CD4-positive, CD25-positive, alpha-beta regulatory T cell (primary cell): ENCODE data around the gene FIBCD1. TPM values are rescaled to one million over a fixed set of nuclear protein-coding genes. Genes with fewer than 3 reads are reported as not detected.
A peak's percentile ranks its signal among the peaks of the same experiment; 100 is the strongest.

Source experiments
- ATAC-seq, 2 donors: fragments of 150-1000 bp; cut with Tn5 transposase; one replicate each; pipeline ENCODE4 v1.10.0; 2021; ENCODE audit warnings: low read depth in 2 of 2, moderate number of reproducible peaks in 2 of 2, moderate library complexity in 1 of 2
- DNase-seq, 3 donors: peaks; one replicate each; pipeline versions ENCODE4 v3.0.0 to v3.0.0-alpha.2; 2012 to 2022; ENCODE audit warnings: mixed read lengths in 1 of 3
- H3K27ac ChIP-seq: one replicate; pipeline ENCODE4 v1.7.0; 2013; ENCODE audit warnings: mild to moderate bottlenecking, low read length; ENCODE audit not compliant: insufficient read depth, poor library complexity, severe bottlenecking
- H3K27me3 ChIP-seq: one replicate; pipeline ENCODE4 v1.7.0; 2013; ENCODE audit warnings: low read length; ENCODE audit not compliant: control insufficient read depth, insufficient read depth
- H3K36me3 ChIP-seq: one replicate; pipeline ENCODE4 v1.7.0; 2013; ENCODE audit warnings: mild to moderate bottlenecking, low read length, moderate library complexity; ENCODE audit not compliant: control insufficient read depth, insufficient read depth
- H3K4me1 ChIP-seq: 2 replicates; pipeline ENCODE4 v1.7.0; 2013; ENCODE audit warnings: mild to moderate bottlenecking, low read length; ENCODE audit not compliant: insufficient read depth, control insufficient read depth, poor library complexity, severe bottlenecking
- H3K4me3 ChIP-seq: one replicate; pipeline ENCODE4 v1.7.0; 2013; ENCODE audit warnings: low read depth, mild to moderate bottlenecking, low read length, moderate library complexity
- H3K9me3 ChIP-seq, 2 experiments: 1 replicate in 1 of 2; 2 replicates in 1 of 2; pipeline ENCODE4 v1.7.0; 2013; ENCODE audit warnings: low read length in 2 of 2, mild to moderate bottlenecking in 1 of 2, moderate library complexity in 1 of 2; ENCODE audit not compliant: control insufficient read depth in 2 of 2
- H3K27ac Mint-ChIP-seq, 3 donors: one replicate each; pipeline ENCODE4 v1.8.0; 2020 to 2022; ENCODE audit warnings: mild to moderate bottlenecking in 3 of 3, mixed read lengths in 3 of 3, moderate library complexity in 2 of 3
- H3K27me3 Mint-ChIP-seq: one replicate; pipeline ENCODE4 v1.8.0; 2022; ENCODE audit warnings: mild to moderate bottlenecking, mixed read lengths
- H3K36me3 Mint-ChIP-seq: one replicate; pipeline ENCODE4 v1.8.0; 2020; ENCODE audit warnings: mixed read lengths
- H3K4me1 Mint-ChIP-seq, 4 donors: one replicate each; pipeline ENCODE4 v1.8.0; 2020 to 2022; ENCODE audit warnings: mixed read lengths in 4 of 4, mild to moderate bottlenecking in 1 of 4
- H3K4me3 Mint-ChIP-seq, 4 donors: one replicate each; pipeline ENCODE4 v1.8.0; 2020 to 2022; ENCODE audit warnings: mild to moderate bottlenecking in 4 of 4, mixed read lengths in 4 of 4, moderate library complexity in 3 of 4
- H3K9me3 Mint-ChIP-seq, 7 donors: one replicate each; pipeline ENCODE4 v1.8.0; 2020 to 2022; ENCODE audit warnings: mixed read lengths in 7 of 7, mild to moderate bottlenecking in 3 of 7, moderate library complexity in 2 of 7
- polyA plus RNA-seq, 4 donors: library from polyadenylated mRNA; unstranded; fragments of 300-500 nt; fragmentation: Illumina TruSeq; gene quantifications; one replicate each; pipeline ENCODE4 v1.2.3, GENCODE V29; 2021
- total RNA-seq: library from RNA; stranded (reverse); gene quantifications from one replicate; pipeline ENCODE4 v1.2.3, GENCODE V29; 2022

The FIBCD1 gene
- total and polyA plus RNA-seq, 5 donors from 2014 or later = not detected

DNA sequence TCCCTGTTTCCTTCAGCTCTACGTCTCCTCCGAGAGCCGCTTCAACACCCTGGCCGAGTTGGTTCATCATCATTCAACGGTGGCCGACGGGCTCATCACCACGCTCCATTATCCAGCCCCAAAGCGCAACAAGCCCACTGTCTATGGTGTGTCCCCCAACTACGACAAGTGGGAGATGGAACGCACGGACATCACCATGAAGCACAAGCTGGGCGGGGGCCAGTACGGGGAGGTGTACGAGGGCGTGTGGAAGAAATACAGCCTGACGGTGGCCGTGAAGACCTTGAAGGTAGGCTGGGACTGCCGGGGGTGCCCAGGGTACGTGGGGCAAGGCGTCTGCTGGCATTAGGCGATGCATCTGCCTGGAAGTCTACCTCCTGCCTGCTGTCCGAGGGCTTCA is 76.3 kb downstream of the FIBCD1 start:
- no peaks in the 10 kb centered on the region for H3K9me3 Mint-ChIP-seq
- H3K27me3 ChIP-seq = no peaks in the 10 kb centered on the region
- H3K4me1 Mint-ChIP-seq = peaks cover 0 to 8% (median 4%) of the 10 kb centered on the region in 4 donors
- H3K36me3 ChIP-seq = peaks cover 15% of the 10 kb centered on the region
- no peak overlapping the region for H3K4me3 Mint-ChIP-seq
- H3K4me3 ChIP-seq = no peak overlapping the region
- no peak overlapping the region for H3K27ac Mint-ChIP-seq
- H3K36me3 Mint-ChIP-seq = peaks cover 11% of the 10 kb centered on the region
- no peaks in the 10 kb centered on the region for H3K27me3 Mint-ChIP-seq
- H3K9me3 ChIP-seq = no peaks in the 10 kb centered on the region
- ATAC-seq (no peak), DNase-seq (no peak)
- H3K4me1 ChIP-seq = no peaks in the 10 kb centered on the region
- no peak overlapping the region for H3K27ac ChIP-seq

DNA sequence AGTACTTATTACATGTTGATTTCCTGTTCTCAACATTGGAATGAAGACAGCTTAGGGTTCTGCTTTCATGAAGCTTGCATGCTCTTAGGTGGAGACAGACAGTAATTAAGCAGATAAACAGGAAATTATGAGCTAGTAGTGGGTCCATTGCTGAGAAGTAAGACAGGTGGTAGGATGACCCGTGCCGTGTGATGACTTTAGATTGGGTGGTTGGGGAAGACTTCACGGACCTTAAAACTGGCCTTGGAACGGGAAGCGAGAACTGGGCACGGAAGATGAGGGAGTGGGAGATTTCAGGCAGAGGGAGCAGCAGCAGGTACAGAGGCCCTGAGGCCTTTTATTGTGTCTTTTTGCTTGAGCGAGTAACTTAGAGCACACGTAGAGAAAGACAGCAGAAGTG is 76.8 kb downstream of the FIBCD1 start:
- no peak for DNase-seq
- H3K36me3 ChIP-seq = peaks cover 15% of the 10 kb centered on the region
- H3K4me1 ChIP-seq = no peaks in the 10 kb centered on the region
- no peaks in the 10 kb centered on the region for H3K27me3 Mint-ChIP-seq
- no peaks in the 10 kb centered on the region for H3K9me3 ChIP-seq
- peaks cover 14% of the 10 kb centered on the region for H3K36me3 Mint-ChIP-seq
- no peaks in the 10 kb centered on the region for H3K27me3 ChIP-seq
- no peak overlapping the region for H3K4me3 ChIP-seq
- H3K4me3 Mint-ChIP-seq = no peak overlapping the region
- peaks cover 0 to 8% (median 4%) of the 10 kb centered on the region in 4 donors for H3K4me1 Mint-ChIP-seq
- ATAC-seq = no peak
- no peak overlapping the region for H3K27ac ChIP-seq
- no peaks in the 10 kb centered on the region for H3K9me3 Mint-ChIP-seq
- H3K27ac Mint-ChIP-seq = peak overlapping the region in 1 of 3 donors; percentile 87

DNA sequence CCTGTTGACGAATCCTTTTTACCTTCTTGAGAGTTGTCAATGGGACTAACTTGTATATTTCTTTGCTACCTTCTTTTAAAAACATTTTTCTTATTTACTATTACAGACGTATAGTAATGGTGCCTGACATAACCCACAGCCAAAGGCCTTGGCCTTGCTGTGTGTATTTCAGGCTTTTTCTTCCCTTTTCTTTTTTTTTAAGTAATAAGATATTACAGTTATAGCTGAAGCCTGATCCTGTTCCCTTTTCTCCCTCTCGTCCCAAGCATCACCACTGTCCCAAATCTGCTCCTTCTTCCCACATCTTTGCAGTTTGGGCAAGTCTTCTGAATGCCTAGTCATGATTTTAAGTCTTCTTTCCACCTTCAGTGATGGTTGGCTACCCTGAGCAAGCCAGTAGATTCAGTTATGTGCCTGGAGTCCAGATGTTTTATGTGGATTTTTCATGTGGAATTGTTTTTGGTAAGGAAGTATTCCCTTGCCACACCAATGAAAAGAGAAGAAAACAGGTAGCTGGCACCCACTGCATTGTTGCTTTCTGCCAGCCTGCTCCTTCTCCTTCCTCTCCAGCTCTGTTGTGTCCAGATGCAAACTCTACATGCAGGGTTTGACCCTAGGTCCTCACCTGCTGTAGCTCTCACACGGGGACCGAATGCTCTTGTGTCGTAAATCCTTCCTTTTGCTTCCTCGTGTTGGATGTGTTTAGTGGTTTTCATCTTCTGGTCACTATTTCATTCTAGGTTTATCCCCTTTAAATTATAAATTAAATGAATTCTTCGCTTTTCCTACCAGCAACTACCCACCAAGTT is 77.5 kb downstream of the FIBCD1 start:
- Histone ChIP-seq H3K27me3 (no peaks in the 10 kb centered on the region), H3K9me3 (no peaks in the 10 kb centered on the region), H3K27ac (no peak overlapping the region), H3K4me3 (no peak overlapping the region), H3K4me1 (no peaks in the 10 kb centered on the region), H3K36me3 (peaks cover 15% of the 10 kb centered on the region)
- Mint-ChIP-seq H3K4me3 (no peak overlapping the region), H3K36me3 (peaks cover 14% of the 10 kb centered on the region), H3K27ac (peak overlapping the region in 2 of 3 donors; percentile 6 to 85), H3K4me1 (peaks cover 0 to 8% (median 3%) of the 10 kb centered on the region in 4 donors), H3K9me3 (no peaks in the 10 kb centered on the region), H3K27me3 (no peaks in the 10 kb centered on the region)
- DNase-seq = no peak
- ATAC-seq = no peak

DNA sequence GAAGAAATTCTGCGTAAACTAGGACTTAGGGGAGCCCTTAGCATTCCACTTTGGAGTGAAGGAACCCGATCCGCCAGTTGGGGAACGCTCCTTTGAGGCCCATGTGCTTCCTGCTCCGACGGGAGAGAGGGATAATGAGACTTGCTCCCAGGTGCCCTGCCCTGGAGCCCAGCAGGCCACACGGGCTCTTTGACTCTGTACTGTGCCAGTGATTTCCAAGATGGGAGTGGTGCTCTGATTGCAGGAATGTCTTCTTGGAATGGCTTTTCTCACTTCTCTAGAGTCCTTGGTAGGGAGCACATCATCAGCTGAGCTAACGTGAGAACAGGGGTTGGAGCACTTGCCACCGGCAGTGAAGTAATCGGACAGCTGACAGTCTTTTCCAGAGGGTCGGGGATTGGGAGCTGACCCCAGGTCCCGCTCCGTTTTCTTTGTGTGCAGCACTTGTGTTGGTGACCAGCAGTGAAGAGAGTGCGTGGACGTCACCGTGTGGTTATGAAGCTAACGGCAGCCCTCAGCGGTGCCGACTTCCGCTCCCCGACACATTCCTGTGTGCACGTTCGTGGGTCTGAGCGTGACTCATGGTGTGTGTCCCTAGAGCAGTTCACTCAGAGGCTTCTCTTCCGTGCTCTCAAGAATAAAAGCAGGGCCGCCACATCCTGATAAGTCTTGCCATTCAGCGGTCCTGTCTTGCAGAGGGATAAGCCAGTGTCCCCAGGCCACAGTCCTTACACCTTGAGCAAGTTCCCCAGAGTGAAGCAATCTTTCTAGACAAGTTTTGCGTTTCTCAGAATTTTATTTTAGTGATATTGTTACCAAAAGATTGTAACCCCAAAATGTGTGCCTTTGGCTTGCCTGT is 78.4 kb downstream of the FIBCD1 start:
- H3K4me1 ChIP-seq = no peaks in the 10 kb centered on the region
- H3K27me3 ChIP-seq = no peaks in the 10 kb centered on the region
- Mint-ChIP-seq H3K36me3 (peaks cover 16% of the 10 kb centered on the region), H3K9me3 (no peaks in the 10 kb centered on the region), H3K4me3 (no peak overlapping the region), H3K4me1 (peaks cover 0 to 4% (median 0%) of the 10 kb centered on the region in 4 donors), H3K27me3 (no peaks in the 10 kb centered on the region), H3K27ac (no peak overlapping the region)
- no peaks in the 10 kb centered on the region for H3K9me3 ChIP-seq
- no peak overlapping the region for H3K27ac ChIP-seq
- peaks cover 17% of the 10 kb centered on the region for H3K36me3 ChIP-seq
- ATAC-seq (no peak), DNase-seq (no peak)
- H3K4me3 ChIP-seq = no peak overlapping the region

DNA sequence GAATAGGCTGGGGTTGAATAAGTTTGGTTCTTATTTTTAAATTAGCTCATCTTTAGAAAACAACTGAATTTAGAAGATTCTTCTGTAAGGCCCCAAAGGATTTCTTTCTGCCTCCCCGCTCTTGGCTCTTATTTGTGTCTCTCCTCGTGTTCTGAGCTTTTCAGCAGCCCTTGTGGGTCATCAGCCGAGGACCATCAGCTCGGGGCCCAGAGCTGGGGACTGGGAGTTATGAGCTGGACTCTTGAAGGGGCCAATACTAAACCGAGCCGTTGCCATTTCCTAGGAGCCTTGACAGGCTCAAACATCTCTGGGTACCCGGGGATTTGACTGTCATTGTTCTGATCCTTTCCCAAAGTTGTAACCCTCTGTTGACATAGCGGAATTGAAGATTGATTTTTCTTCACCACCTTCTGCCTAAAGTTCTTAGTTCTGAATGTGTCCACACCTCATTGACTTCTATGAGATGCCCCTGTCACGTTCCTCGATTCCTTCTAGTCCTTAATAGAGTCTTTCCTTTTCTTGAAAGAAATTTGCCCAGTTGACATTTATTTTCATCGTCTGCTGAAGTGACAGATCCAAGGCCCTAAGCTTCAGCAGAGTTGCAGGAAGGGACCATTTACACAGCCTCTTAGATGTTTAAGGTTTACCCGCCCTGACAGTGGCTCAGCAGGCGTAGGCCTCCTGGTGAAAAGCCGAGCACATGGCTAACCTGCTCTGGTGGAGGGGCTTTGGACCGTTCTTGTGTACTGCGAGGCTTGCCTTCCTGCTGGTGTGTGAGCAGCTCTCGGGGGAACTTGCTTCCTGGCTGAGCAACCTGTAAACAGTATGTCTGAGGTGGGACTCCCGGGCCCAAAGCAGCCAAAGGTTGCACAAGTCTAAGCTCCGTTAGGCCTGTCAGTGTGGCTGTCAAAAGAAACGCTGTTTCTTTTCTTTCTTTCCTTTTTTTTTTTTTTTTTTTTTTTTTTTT is 80.0 kb downstream of the FIBCD1 start:
- H3K36me3 Mint-ChIP-seq = peaks cover 24% of the 10 kb centered on the region

DNA sequence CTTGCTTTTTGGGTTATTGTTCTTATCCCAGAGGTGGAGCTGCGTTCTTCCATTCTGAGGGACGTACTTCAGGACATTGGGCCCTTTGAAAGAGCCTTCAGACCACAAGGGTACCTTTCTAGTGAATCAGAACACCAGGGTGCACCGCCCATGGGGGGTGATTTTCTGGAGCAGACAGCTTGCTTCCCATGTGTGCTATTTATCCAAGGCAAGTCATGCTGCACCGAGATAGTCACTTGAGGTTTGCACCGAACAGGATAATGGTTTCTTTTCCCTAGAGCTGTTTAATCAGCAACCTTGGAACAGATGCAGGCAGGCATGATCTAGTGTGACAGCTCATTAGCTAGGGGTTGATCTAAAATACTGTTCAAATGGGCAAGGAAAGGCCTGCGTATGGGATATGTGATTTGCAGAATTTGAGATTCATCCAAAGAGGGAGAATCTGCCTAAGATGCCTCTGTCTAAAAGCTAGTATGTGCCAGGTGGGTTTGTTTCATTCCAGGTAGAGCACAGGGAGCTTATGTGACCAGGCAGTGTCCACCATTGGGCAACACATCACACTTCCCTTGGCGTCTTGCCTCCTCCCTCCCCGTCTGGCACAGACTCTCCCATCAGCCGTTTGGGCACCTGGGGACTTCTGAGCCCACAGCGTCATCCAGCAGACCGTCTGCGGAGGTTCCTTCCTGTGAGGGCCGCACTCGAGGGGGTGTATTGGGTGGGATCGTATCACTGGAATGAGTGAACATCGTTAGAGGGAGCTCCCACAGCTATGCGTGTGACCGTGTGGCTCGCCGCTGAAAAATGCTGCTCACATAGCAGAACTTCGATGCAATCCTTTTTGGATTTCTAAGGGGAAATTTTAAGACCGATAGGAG is 80.9 kb downstream of the FIBCD1 start:
- no peak overlapping the region for H3K27ac ChIP-seq
- no peaks in the 10 kb centered on the region for H3K4me1 Mint-ChIP-seq
- H3K27me3 ChIP-seq = no peaks in the 10 kb centered on the region
- H3K36me3 Mint-ChIP-seq = peaks cover 21% of the 10 kb centered on the region
- H3K4me3 Mint-ChIP-seq = no peak overlapping the region
- peaks cover 34% of the 10 kb centered on the region for H3K36me3 ChIP-seq
- no peaks in the 10 kb centered on the region for H3K4me1 ChIP-seq
- H3K9me3 Mint-ChIP-seq = no peaks in the 10 kb centered on the region
- no peak overlapping the region for H3K27ac Mint-ChIP-seq
- DNase-seq = no peak
- no peak for ATAC-seq
- H3K27me3 Mint-ChIP-seq = no peaks in the 10 kb centered on the region
- H3K9me3 ChIP-seq = no peaks in the 10 kb centered on the region
- H3K4me3 ChIP-seq = no peak overlapping the region

More for the DNA sequence above, 80.0 kb downstream of the FIBCD1 start:
- Histone ChIP-seq H3K36me3 (peaks cover 33% of the 10 kb centered on the region), H3K4me1 (no peaks in the 10 kb centered on the region), H3K4me3 (no peak overlapping the region), H3K9me3 (no peaks in the 10 kb centered on the region), H3K27me3 (no peaks in the 10 kb centered on the region), H3K27ac (no peak overlapping the region)
- Mint-ChIP-seq H3K4me1 (peaks cover 0 to 4% (median 0%) of the 10 kb centered on the region in 4 donors), H3K27me3 (no peaks in the 10 kb centered on the region), H3K27ac (no peak overlapping the region), H3K9me3 (no peaks in the 10 kb centered on the region), H3K4me3 (no peak overlapping the region)
- DNase-seq (no peak), ATAC-seq (no peak)
